ENCODE measurements around the gene GNS. TPM values are rescaled to one million over a fixed set of nuclear protein-coding genes. Genes with fewer than 3 reads are reported as not detected.

Gene GNS
- total RNA-seq, 6 experiments from 2014 or later, result 41.0 to 87.5 (median 63.7) TPM

GRCh38 chr12:64707362-64707761 is 51.8 kb downstream of the GNS start:
- TF ChIP-seq CTCF (IDR thresholded peaks at IDR 0.05), result no peak
- TF ChIP-seq POLR2A (IDR thresholded peaks at IDR 0.05), result no peak
- Histone ChIP-seq H3K4me3 (no peak overlapping the region), H3K36me3 (no peaks in the 10 kb centered on the region), H3K9me3 (no peaks in the 10 kb centered on the region), H3K4me1 (no peaks in the 10 kb centered on the region), H3K27me3 (no peaks in the 10 kb centered on the region), H3K27ac (no peak overlapping the region)
- WGBS (ENCODE audit: insufficient coverage, low coverage, low lambda C conversion rate, missing lambda C conversion rate), result 94% methylated on average over 3 of the region's 4 CpGs
- DNase-seq, result no peak
- no peak for ATAC-seq
- intact Hi-C loops (cut with DNase I), result no loop called here

DNA sequence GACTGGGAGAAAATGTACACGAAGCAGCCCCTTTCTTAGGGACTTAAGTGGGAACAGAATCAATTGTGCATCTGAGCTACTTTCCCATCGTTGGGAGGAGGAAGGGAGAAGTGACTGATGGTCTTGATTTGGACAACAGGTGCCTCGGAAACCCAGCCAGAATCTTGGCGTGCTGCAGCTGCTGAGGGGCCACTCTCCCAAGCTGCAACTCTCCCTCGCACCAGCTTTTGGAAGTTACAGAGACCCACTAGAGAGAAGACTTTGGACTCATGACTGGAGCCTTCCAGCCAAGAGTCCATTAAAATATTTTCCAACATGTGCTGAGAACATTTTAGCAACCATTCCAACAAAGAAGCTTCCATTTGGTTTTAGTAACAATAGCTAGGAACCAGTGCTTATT is 52.3 kb downstream of the GNS start:
- Histone ChIP-seq H3K36me3 (no peaks in the 10 kb centered on the region), H3K4me1 (no peaks in the 10 kb centered on the region), H3K9me3 (no peaks in the 10 kb centered on the region), H3K27ac (no peak overlapping the region), H3K4me3 (no peak overlapping the region), H3K27me3 (no peaks in the 10 kb centered on the region)
- TF ChIP-seq CTCF (IDR thresholded peaks at IDR 0.05), result no peak
- TF ChIP-seq POLR2A (IDR thresholded peaks at IDR 0.05), result no peak
- ATAC-seq (no peak), DNase-seq (no peak)
- 42% methylated on average over 2 of the region's 5 CpGs for WGBS (ENCODE audit: insufficient coverage, low coverage, low lambda C conversion rate, missing lambda C conversion rate)
- intact Hi-C loops (cut with DNase I), result no loop called here

GRCh38 chr12:64706306-64706705 is 52.9 kb downstream of the GNS start:
- 52% methylated on average over 2 of the region's 3 CpGs for WGBS (ENCODE audit: insufficient coverage, low coverage, low lambda C conversion rate, missing lambda C conversion rate)
- intact Hi-C loops (cut with DNase I), result no loop called here
- ATAC-seq (peak in 1 of 4 donors; percentile 36), DNase-seq (no peak)
- Histone ChIP-seq H3K27ac (no peak overlapping the region), H3K4me1 (no peaks in the 10 kb centered on the region), H3K36me3 (no peaks in the 10 kb centered on the region), H3K4me3 (no peak overlapping the region), H3K9me3 (no peaks in the 10 kb centered on the region), H3K27me3 (no peaks in the 10 kb centered on the region)
- TF ChIP-seq POLR2A (IDR thresholded peaks at IDR 0.05) (no peak), CTCF (IDR thresholded peaks at IDR 0.05) (no peak)

DNA sequence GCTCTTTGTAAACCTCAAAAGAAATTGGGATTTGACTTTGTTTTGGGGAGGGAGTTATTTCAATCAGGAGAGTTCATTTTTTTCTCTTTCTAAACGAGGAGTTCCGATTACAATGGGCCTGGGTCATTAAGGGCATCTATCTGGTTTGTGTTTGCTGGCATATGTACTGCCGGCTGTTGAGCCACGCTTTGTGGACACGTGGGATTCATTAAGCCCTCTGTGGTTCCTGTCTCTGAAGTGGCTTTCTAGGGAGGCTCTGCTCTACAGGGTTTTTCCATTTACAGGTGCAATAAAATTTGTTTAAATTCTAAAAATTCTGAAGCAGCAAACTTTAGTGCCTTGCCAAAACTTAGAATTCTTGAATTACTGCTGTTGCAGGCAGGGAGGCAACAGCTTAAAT is 57.9 kb downstream of the GNS start:
- Histone ChIP-seq H3K9me3 (no peaks in the 10 kb centered on the region), H3K4me3 (no peak overlapping the region), H3K36me3 (peaks cover 0 to 2% (median 0%) of the 10 kb centered on the region in 4 donors), H3K4me1 (no peaks in the 10 kb centered on the region), H3K27ac (no peak overlapping the region), H3K27me3 (no peaks in the 10 kb centered on the region)
- ATAC-seq, result no peak
- no peak for TF ChIP-seq POLR2A (IDR thresholded peaks at IDR 0.05)
- TF ChIP-seq CTCF (IDR thresholded peaks at IDR 0.05), result no peak
- intact Hi-C loops (cut with DNase I), result no loop called here
- DNase-seq, result peak in 1 of 3 donors; percentile 35
- 70% methylated on average over 5 of the region's 5 CpGs for WGBS (ENCODE audit: insufficient coverage, low coverage, low lambda C conversion rate, missing lambda C conversion rate)

DNA sequence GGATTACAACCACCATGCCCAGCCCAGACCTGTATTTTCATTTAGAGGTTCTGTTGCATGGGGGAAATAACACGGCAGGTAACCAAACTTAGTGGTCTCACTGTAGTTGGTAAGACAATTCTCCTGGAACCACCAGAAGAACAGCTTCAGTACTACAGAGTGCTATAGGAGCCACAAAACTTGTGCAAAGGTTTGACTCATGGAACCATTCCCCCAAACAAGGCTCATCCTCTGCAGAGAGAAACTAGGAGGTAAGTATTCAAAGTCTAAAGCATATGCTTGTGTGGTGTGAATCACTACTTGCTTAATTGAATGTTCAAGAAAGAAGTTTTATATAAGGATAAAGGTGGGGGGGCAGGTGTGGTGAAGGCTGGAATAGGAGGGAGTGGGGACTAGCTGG is 58.7 kb downstream of the GNS start:
- intact Hi-C loops (cut with DNase I), result no loop called here
- H3K4me1 ChIP-seq, result no peaks in the 10 kb centered on the region
- peaks cover 0 to 2% (median 0%) of the 10 kb centered on the region in 4 donors for H3K36me3 ChIP-seq
- ATAC-seq (no peak), DNase-seq (no peak)
- 88% methylated on average over 1 of the region's 1 CpG for WGBS (ENCODE audit: insufficient coverage, low coverage, low lambda C conversion rate, missing lambda C conversion rate)
- H3K4me3 ChIP-seq, result no peak overlapping the region
- no peak overlapping the region for H3K27ac ChIP-seq
- no peak for TF ChIP-seq POLR2A (IDR thresholded peaks at IDR 0.05)
- no peak for TF ChIP-seq CTCF (IDR thresholded peaks at IDR 0.05)
- no peaks in the 10 kb centered on the region for H3K27me3 ChIP-seq
- H3K9me3 ChIP-seq, result no peaks in the 10 kb centered on the region

Data from right lobe of liver (tissue), 6 donors.